GM21737 (cell line): Measurements from ENCODE around the gene SGTA.

Experiments used
- ATAC-seq: cut with Tn5 transposase; IDR thresholded peaks from one replicate; pipeline ENCODE4 v1.9.1; 2021; ENCODE audit warnings: mild to moderate bottlenecking, moderate library complexity; ENCODE audit not compliant: unreplicated experiment

Gene SGTA

GRCh38 chr19:2756921-2757881 lies 25.9 kb downstream of the SGTA start:
- no peak for ATAC-seq

GRCh38 chr19:2756477-2756876 lies 26.6 kb downstream of the SGTA start:
- no peak for ATAC-seq

GRCh38 chr19:2755811-2756210 lies 27.3 kb downstream of the SGTA start:
- no peak for ATAC-seq

- no peak for ATAC-seq
Measured at GRCh38 chr19:2755448-2755705, 27.7 kb downstream of the SGTA start.

GRCh38 chr19:2754659-2755447 lies 28.2 kb downstream of the SGTA start:
- ATAC-seq = no peak

GRCh38 chr19:2751438-2751830 lies 31.6 kb downstream of the SGTA start:
- ATAC-seq = no peak

GRCh38 chr19:2750808-2751437 lies 32.1 kb downstream of the SGTA start:
- no peak for ATAC-seq

GRCh38 chr19:2747349-2747748 lies 35.7 kb downstream of the SGTA start:
- ATAC-seq = no peak

- ATAC-seq = no peak
Measured at GRCh38 chr19:2744113-2744512, 39.0 kb downstream of the SGTA start.

GRCh38 chr19:2743099-2743498 lies 40.0 kb downstream of the SGTA start:
- ATAC-seq = no peak

GRCh38 chr19:2740314-2740656 lies 42.8 kb downstream of the SGTA start:
- no peak for ATAC-seq

GRCh38 chr19:2739602-2740313 lies 43.3 kb downstream of the SGTA start, which contains the start of gene SLC39A3:
Gene SLC39A3, minus strand, starts transcription at chr19:2740017. Its CDS starts 2,760 bp downstream, at chr19:2737257.
- peak; percentile 92 for ATAC-seq

GRCh38 chr19:2736550-2737190 lies 46.4 kb downstream of the SGTA start:
- no peak for ATAC-seq

GRCh38 chr19:2735374-2735773 lies 47.7 kb downstream of the SGTA start:
- no peak for ATAC-seq

GRCh38 chr19:2734589-2735288 lies 48.3 kb downstream of the SGTA start:
- no peak for ATAC-seq

- ATAC-seq = no peak
Measured at GRCh38 chr19:2733930-2734588, 49.0 kb downstream of the SGTA start.

- no peak for ATAC-seq
Measured at GRCh38 chr19:2732883-2733282, 50.2 kb downstream of the SGTA start.

- no peak for ATAC-seq
Measured at GRCh38 chr19:2732157-2732725, 50.8 kb downstream of the SGTA start.
